ENCODE data around the gene LYRM4.

LYRM4 gene

DNA sequence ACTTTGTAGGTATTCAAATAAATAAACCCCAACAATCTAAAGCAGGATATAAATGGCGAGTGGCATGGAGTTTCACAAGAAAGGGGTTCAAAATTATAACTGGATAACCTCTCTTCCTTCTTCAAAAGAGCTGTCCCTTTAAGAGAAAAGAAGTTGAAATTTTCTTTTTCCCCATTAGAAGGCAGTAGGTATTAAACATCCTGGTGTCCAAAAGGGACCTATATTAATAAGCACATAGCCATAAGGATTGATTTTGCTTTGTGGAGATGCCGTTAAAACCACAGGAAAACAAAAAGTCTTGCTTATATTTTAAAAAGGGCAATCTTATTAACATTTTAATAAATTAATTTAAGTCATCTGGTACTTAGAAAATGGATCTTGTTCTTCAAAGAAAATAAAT lies 76.5 kb downstream of the LYRM4 start:
- TF ChIP-seq, protein P1, sequence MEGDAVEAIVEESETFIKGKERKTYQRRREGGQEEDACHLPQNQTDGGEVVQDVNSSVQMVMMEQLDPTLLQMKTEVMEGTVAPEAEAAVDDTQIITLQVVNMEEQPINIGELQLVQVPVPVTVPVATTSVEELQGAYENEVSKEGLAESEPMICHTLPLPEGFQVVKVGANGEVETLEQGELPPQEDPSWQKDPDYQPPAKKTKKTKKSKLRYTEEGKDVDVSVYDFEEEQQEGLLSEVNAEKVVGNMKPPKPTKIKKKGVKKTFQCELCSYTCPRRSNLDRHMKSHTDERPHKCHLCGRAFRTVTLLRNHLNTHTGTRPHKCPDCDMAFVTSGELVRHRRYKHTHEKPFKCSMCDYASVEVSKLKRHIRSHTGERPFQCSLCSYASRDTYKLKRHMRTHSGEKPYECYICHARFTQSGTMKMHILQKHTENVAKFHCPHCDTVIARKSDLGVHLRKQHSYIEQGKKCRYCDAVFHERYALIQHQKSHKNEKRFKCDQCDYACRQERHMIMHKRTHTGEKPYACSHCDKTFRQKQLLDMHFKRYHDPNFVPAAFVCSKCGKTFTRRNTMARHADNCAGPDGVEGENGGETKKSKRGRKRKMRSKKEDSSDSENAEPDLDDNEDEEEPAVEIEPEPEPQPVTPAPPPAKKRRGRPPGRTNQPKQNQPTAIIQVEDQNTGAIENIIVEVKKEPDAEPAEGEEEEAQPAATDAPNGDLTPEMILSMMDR (conservative IDR thresholded peaks at IDR 0.05; ENCODE audit: low read depth, low read length), result no peak
- Histone ChIP-seq H3K79me2 (ENCODE audit: insufficient read depth, low read depth) (no peaks in the 10 kb centered on the region), H3K27me3 (ENCODE audit: insufficient read depth, low read depth) (no peaks in the 10 kb centered on the region), H3K27ac (no peak overlapping the region), H3K4me2 (no peak overlapping the region), H3K36me3 (ENCODE audit: insufficient read depth) (no peaks in the 10 kb centered on the region), H3K9ac (no peak overlapping the region), H3K4me1 (ENCODE audit: low read depth, poor library complexity, severe bottlenecking) (peaks cover 6% of the 10 kb centered on the region), H4K20me1 (ENCODE audit: insufficient read depth) (no peaks in the 10 kb centered on the region), H2AFZ (ENCODE audit: low read depth) (no peak overlapping the region), H3K4me3 (IDR thresholded peaks at IDR 0.05; ENCODE audit: insufficient read depth, low read depth, low read length) (no peak overlapping the region)

DNA sequence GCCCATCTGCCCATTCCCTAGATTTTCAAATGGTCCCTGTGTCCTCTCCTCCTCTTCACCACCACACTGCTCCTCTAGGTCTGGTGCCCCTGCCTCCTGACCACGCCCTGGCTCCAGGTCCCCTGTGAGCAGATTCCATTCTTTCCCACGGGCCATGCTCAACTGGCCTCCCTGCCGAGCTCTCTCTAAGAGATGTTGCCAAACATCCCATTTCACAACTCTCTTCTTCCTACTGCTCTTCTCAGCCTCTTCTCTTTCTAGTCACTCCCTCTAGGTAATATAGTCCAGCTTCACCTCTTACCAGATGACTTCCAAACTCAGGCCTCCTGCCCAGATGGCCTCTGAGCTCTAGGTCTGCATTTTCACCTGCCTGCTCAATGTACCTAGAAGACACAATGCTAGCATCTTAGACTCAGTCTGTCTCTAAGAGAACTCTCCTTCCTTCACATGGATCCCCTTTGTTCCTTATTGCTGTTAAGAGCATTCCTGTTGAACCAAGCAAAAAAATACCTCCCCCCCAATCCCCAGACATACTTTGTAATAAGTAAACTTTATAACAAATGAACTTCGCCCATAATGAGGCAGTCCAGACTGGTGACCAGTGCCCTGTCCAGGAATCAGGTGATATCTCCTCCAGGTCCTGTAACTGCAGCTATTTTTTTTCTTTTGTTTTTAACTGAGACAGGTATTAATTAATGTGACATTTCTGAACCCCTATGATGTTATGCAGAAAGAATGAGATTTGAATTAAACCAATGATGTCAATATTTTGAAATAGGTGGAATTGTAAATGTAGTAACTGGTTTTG lies 79.0 kb downstream of the LYRM4 start:
- Histone ChIP-seq H4K20me1 (ENCODE audit: insufficient read depth) (no peaks in the 10 kb centered on the region), H3K9ac (no peak overlapping the region), H3K4me1 (ENCODE audit: low read depth, poor library complexity, severe bottlenecking) (peaks cover 6% of the 10 kb centered on the region), H3K4me3 (IDR thresholded peaks at IDR 0.05; ENCODE audit: insufficient read depth, low read depth, low read length) (no peak overlapping the region), H3K36me3 (ENCODE audit: insufficient read depth) (no peaks in the 10 kb centered on the region), H3K27me3 (ENCODE audit: insufficient read depth, low read depth) (no peaks in the 10 kb centered on the region), H3K4me2 (no peak overlapping the region), H3K27ac (no peak overlapping the region), H3K79me2 (ENCODE audit: insufficient read depth, low read depth) (no peaks in the 10 kb centered on the region), H2AFZ (ENCODE audit: low read depth) (no peak overlapping the region)
- TF ChIP-seq, protein P1 (conservative IDR thresholded peaks at IDR 0.05; ENCODE audit: low read depth, low read length), result no peak

DNA sequence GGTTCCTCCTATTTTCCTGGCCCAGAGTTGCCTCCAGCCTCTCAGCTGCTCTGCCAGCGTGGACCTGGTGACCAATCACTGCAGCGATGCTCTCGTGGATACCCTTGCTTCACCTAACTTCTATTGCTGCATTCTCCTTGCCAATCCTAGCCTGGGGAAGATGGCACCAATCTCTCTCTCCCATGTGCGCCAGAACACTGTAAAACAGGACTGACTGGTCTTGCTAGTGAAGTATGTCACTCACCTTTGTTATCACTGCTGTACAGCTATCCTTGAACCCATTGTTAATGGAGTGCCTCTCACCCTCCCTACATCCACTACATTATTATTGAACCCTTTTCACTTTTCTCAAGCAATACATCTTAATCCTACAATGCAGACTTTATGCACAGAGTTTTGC lies 80.1 kb downstream of the LYRM4 start:
- Histone ChIP-seq H3K36me3 (ENCODE audit: insufficient read depth) (no peaks in the 10 kb centered on the region), H4K20me1 (ENCODE audit: insufficient read depth) (no peaks in the 10 kb centered on the region), H3K27me3 (ENCODE audit: insufficient read depth, low read depth) (no peaks in the 10 kb centered on the region), H3K4me3 (IDR thresholded peaks at IDR 0.05; ENCODE audit: insufficient read depth, low read depth, low read length) (no peak overlapping the region), H3K4me1 (ENCODE audit: low read depth, poor library complexity, severe bottlenecking) (peaks cover 8% of the 10 kb centered on the region), H3K27ac (no peak overlapping the region), H3K4me2 (no peak overlapping the region), H2AFZ (ENCODE audit: low read depth) (no peak overlapping the region), H3K79me2 (ENCODE audit: insufficient read depth, low read depth) (no peaks in the 10 kb centered on the region), H3K9ac (no peak overlapping the region)
- TF ChIP-seq, protein P1 (conservative IDR thresholded peaks at IDR 0.05; ENCODE audit: low read depth, low read length), result no peak

DNA sequence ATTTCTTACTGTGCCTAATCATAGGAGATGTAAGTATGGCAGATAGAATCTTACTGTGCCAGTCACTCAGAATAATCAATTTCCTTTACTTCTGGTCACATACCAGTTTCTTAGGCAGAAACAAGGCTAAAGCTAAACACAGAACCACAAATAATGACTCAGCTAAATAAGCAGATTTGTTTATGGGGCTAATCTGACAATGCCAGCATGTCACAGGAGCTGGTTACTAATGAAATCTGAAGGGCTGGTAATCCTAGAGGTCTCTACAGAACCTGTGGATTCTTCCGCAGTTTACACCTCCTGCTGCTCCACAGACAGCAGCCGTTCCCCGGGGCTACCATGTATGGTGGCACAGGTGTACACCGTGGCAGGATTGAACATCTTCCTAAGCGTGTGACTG lies 80.8 kb downstream of the LYRM4 start:
- H3K9ac ChIP-seq, result no peak overlapping the region
- H3K4me1 ChIP-seq (ENCODE audit: low read depth, poor library complexity, severe bottlenecking), result peaks cover 15% of the 10 kb centered on the region
- no peaks in the 10 kb centered on the region for H4K20me1 ChIP-seq (ENCODE audit: insufficient read depth)
- H3K4me3 ChIP-seq (IDR thresholded peaks at IDR 0.05; ENCODE audit: insufficient read depth, low read depth, low read length), result no peak overlapping the region
- H2AFZ ChIP-seq (ENCODE audit: low read depth), result no peak overlapping the region
- H3K27ac ChIP-seq, result no peak overlapping the region
- H3K36me3 ChIP-seq (ENCODE audit: insufficient read depth), result no peaks in the 10 kb centered on the region
- no peaks in the 10 kb centered on the region for H3K27me3 ChIP-seq (ENCODE audit: insufficient read depth, low read depth)
- H3K79me2 ChIP-seq (ENCODE audit: insufficient read depth, low read depth), result no peaks in the 10 kb centered on the region
- no peak overlapping the region for H3K4me2 ChIP-seq
- TF ChIP-seq, protein P1 (conservative IDR thresholded peaks at IDR 0.05; ENCODE audit: low read depth, low read length), result no peak
